Activated naive CD4-positive, alpha-beta T cell treated with anti-CD3 and anti-CD28 coated beads for 36 hours (primary cell): ENCODE results near the gene CFAP92. TPM values are rescaled to one million over a fixed set of nuclear protein-coding genes. Genes with fewer than 3 reads are reported as not detected.

ENCODE experiments used
- CTCF ChIA-PET: fragments of 350-600 bp; sonication (Branson Sonifier 250); formaldehyde crosslinking; loops from one replicate; lab custom pipeline; 2021; ENCODE audit warnings: antibody characterized with exemption; lab: Charles Lee
- DNase-seq: peaks from one replicate; pipeline ENCODE4 v3.0.0-alpha.2; 2020
- H3K27ac Mint-ChIP-seq: one replicate; pipeline ENCODE4 v1.8.0; 2021; ENCODE audit warnings: mild to moderate bottlenecking, mixed read lengths
- H3K27me3 Mint-ChIP-seq: one replicate; pipeline ENCODE4 v1.8.0; 2021; ENCODE audit warnings: low read depth, mixed read lengths
- H3K36me3 Mint-ChIP-seq: one replicate; pipeline ENCODE4 v1.8.0; 2021; ENCODE audit warnings: low read depth, mixed read lengths
- H3K4me1 Mint-ChIP-seq: one replicate; pipeline ENCODE4 v1.8.0; 2021; ENCODE audit warnings: low read depth, mixed read lengths
- H3K4me3 Mint-ChIP-seq: one replicate; pipeline ENCODE4 v1.8.0; 2021; ENCODE audit warnings: mild to moderate bottlenecking, moderate library complexity, mixed read lengths
- H3K9me3 Mint-ChIP-seq: one replicate; pipeline ENCODE4 v1.8.0; 2021; ENCODE audit warnings: mixed read lengths
- intact Hi-C: fragments of 100-400 bp; cut with micrococcal nuclease; formaldehyde crosslinking; loops from one replicate; pipeline ENCODE4 v1.15.1; 2023
- total RNA-seq, 2 experiments: library from RNA; stranded (reverse); gene quantifications; one replicate each; pipeline ENCODE4 v1.2.3, GENCODE V29; 2021

CFAP92 gene
- total RNA-seq, 2 experiments from 2014 or later = 0.32 to 0.48 TPM

GRCh38 chr3:128994581-128995546 is 988 bp upstream of the CFAP92 start:
- H3K4me3 Mint-ChIP-seq = peak overlapping the region; percentile 68
- no peaks in the 10 kb centered on the region for H3K36me3 Mint-ChIP-seq
- no peaks in the 10 kb centered on the region for H3K9me3 Mint-ChIP-seq
- H3K27me3 Mint-ChIP-seq = no peaks in the 10 kb centered on the region
- CTCF ChIA-PET = interaction anchor here (0.6 to 4.0 kb wide), 11 partner anchors 9 to 252 kb away, joined by 3 to 30 read pairs (median 4); no protein-coding TSS in a partner anchor
- intact Hi-C loops = loop anchor here (1.0 to 10.0 kb wide), 3 partner anchors 7 to 320 kb away; a partner anchor contains a TSS
- H3K4me1 Mint-ChIP-seq = peaks cover 34% of the 10 kb centered on the region
- DNase-seq = no peak
- no peak overlapping the region for H3K27ac Mint-ChIP-seq

- peaks cover 30% of the 10 kb centered on the region for H3K4me1 Mint-ChIP-seq
- peak overlapping the region; percentile 68 for H3K4me3 Mint-ChIP-seq
Observed at GRCh38 chr3:128994173-128994512, 267 bp upstream of the CFAP92 start.

GRCh38 chr3:128992926-128993460 is 883 bp downstream of the CFAP92 start:
- H3K4me1 Mint-ChIP-seq = peaks cover 23% of the 10 kb centered on the region
- no peaks in the 10 kb centered on the region for H3K9me3 Mint-ChIP-seq
- no peaks in the 10 kb centered on the region for H3K36me3 Mint-ChIP-seq
- H3K4me3 Mint-ChIP-seq = peak overlapping the region; percentile 62
- no peaks in the 10 kb centered on the region for H3K27me3 Mint-ChIP-seq
- intact Hi-C loops = loop anchor here (10.0 kb wide), 1 partner anchor 322 kb away; a partner anchor contains a TSS
- H3K27ac Mint-ChIP-seq = no peak overlapping the region
- DNase-seq = no peak
- CTCF ChIA-PET = interaction anchor here (0.8 to 1.4 kb wide), 3 partner anchors 24 to 61 kb away, joined by 3 to 4 read pairs (median 3); no protein-coding TSS in a partner anchor

More at GRCh38 chr3:128994173-128994512, 267 bp upstream of the CFAP92 start:
- Mint-ChIP-seq H3K9me3 (no peaks in the 10 kb centered on the region), H3K27ac (no peak overlapping the region), H3K27me3 (no peaks in the 10 kb centered on the region), H3K36me3 (no peaks in the 10 kb centered on the region)
- CTCF ChIA-PET = interaction anchor here (0.6 to 4.0 kb wide), 7 partner anchors 13 to 253 kb away, joined by 3 to 30 read pairs (median 4); no protein-coding TSS in a partner anchor
- intact Hi-C loops = loop anchor here (1.0 to 10.0 kb wide), 3 partner anchors 8 to 321 kb away; a partner anchor contains a TSS
- no peak for DNase-seq

GRCh38 chr3:128991355-128991895 is 2.5 kb downstream of the CFAP92 start:
- Mint-ChIP-seq H3K4me1 (peaks cover 23% of the 10 kb centered on the region), H3K27me3 (no peaks in the 10 kb centered on the region), H3K27ac (no peak overlapping the region), H3K4me3 (no peak overlapping the region), H3K36me3 (no peaks in the 10 kb centered on the region), H3K9me3 (no peaks in the 10 kb centered on the region)
- no peak for DNase-seq
- CTCF ChIA-PET = interaction anchor here (2.7 kb wide), 1 partner anchor 21 kb away, joined by 12 read pairs; no protein-coding TSS in a partner anchor
- intact Hi-C loops = loop anchor here (10.0 kb wide), 1 partner anchor 323 kb away; a partner anchor contains a TSS

- no peaks in the 10 kb centered on the region for H3K27me3 Mint-ChIP-seq
- no peaks in the 10 kb centered on the region for H3K4me1 Mint-ChIP-seq
- CTCF ChIA-PET = interaction anchor here (1.7 kb wide), 1 partner anchor 17 kb away, joined by 6 read pairs; no protein-coding TSS in a partner anchor
- no peak overlapping the region for H3K27ac Mint-ChIP-seq
- DNase-seq = no peak
- H3K9me3 Mint-ChIP-seq = no peaks in the 10 kb centered on the region
- no peaks in the 10 kb centered on the region for H3K36me3 Mint-ChIP-seq
- no peak overlapping the region for H3K4me3 Mint-ChIP-seq
- intact Hi-C loops = no loop called here
Observed at GRCh38 chr3:128988286-128988685, 5.6 kb downstream of the CFAP92 start.

- intact Hi-C loops = no loop called here
- Mint-ChIP-seq H3K4me3 (no peak overlapping the region), H3K4me1 (no peaks in the 10 kb centered on the region), H3K36me3 (no peaks in the 10 kb centered on the region), H3K27me3 (no peaks in the 10 kb centered on the region), H3K27ac (no peak overlapping the region), H3K9me3 (no peaks in the 10 kb centered on the region)
- CTCF ChIA-PET = interaction anchor here (1.7 kb wide), 1 partner anchor 17 kb away, joined by 6 read pairs; no protein-coding TSS in a partner anchor
- DNase-seq = no peak
Observed at GRCh38 chr3:128987302-128988100, 6.4 kb downstream of the CFAP92 start.

- Mint-ChIP-seq H3K9me3 (no peaks in the 10 kb centered on the region), H3K27ac (no peak overlapping the region), H3K27me3 (no peaks in the 10 kb centered on the region), H3K4me3 (no peak overlapping the region), H3K36me3 (no peaks in the 10 kb centered on the region), H3K4me1 (no peaks in the 10 kb centered on the region)
- CTCF ChIA-PET = no interaction called here
- intact Hi-C loops = no loop called here
- DNase-seq = no peak
Observed at GRCh38 chr3:128984596-128984995, 9.3 kb downstream of the CFAP92 start.

- H3K9me3 Mint-ChIP-seq = no peaks in the 10 kb centered on the region
- no peaks in the 10 kb centered on the region for H3K27me3 Mint-ChIP-seq
- H3K36me3 Mint-ChIP-seq = no peaks in the 10 kb centered on the region
- CTCF ChIA-PET = interaction anchor here (0.7 to 0.9 kb wide), 2 partner anchors 41 to 262 kb away, joined by 3 to 4 read pairs; no protein-coding TSS in a partner anchor
- no peaks in the 10 kb centered on the region for H3K4me1 Mint-ChIP-seq
- no peak overlapping the region for H3K4me3 Mint-ChIP-seq
- no peak overlapping the region for H3K27ac Mint-ChIP-seq
- DNase-seq = no peak
- intact Hi-C loops = no loop called here
Observed at GRCh38 chr3:128983293-128984069, 10.4 kb downstream of the CFAP92 start.

- no peaks in the 10 kb centered on the region for H3K36me3 Mint-ChIP-seq
- CTCF ChIA-PET = no interaction called here
- DNase-seq = no peak
- no peaks in the 10 kb centered on the region for H3K4me1 Mint-ChIP-seq
- intact Hi-C loops = loop anchor here (10.0 kb wide), 1 partner anchor 850 kb away; no protein-coding TSS in a partner anchor
- H3K9me3 Mint-ChIP-seq = no peaks in the 10 kb centered on the region
- H3K27me3 Mint-ChIP-seq = no peaks in the 10 kb centered on the region
- H3K4me3 Mint-ChIP-seq = no peak overlapping the region
- H3K27ac Mint-ChIP-seq = no peak overlapping the region
Observed at GRCh38 chr3:128975276-128975675, 18.6 kb downstream of the CFAP92 start.

GRCh38 chr3:128973988-128974564 is 19.8 kb downstream of the CFAP92 start:
- H3K4me3 Mint-ChIP-seq = no peak overlapping the region
- intact Hi-C loops = loop anchor here (10.0 kb wide), 1 partner anchor 851 kb away; no protein-coding TSS in a partner anchor
- no peaks in the 10 kb centered on the region for H3K4me1 Mint-ChIP-seq
- H3K36me3 Mint-ChIP-seq = no peaks in the 10 kb centered on the region
- CTCF ChIA-PET = interaction anchor here (0.6 kb wide), 1 partner anchor 362 kb away, joined by 3 read pairs; no protein-coding TSS in a partner anchor
- no peaks in the 10 kb centered on the region for H3K27me3 Mint-ChIP-seq
- no peaks in the 10 kb centered on the region for H3K9me3 Mint-ChIP-seq
- H3K27ac Mint-ChIP-seq = no peak overlapping the region
- no peak for DNase-seq
